Neural cell (in vitro differentiated cells): ENCODE measurements around the gene SNX30. TPM values are rescaled to one million over a fixed set of nuclear protein-coding genes. Genes with fewer than 3 reads are reported as not detected.

Experiments
- H2AFZ ChIP-seq: fragments of 200-600, 300-800 bp; sonication (generic), shearing (Covaris generic); 2 replicates; pipeline ENCODE4 v1.6.0; 2014; ENCODE audit warnings: low read depth, mild to moderate bottlenecking, antibody characterized with exemption, low read length, moderate library complexity
- H3F3A ChIP-seq: fragments of 200-600 bp; shearing (Covaris generic); 2 replicates; pipeline ENCODE4 v1.6.1; 2016; ENCODE audit warnings: mild to moderate bottlenecking, moderate library complexity, mixed read lengths, antibody characterized with exemption, low read length; ENCODE audit not compliant: insufficient read depth, poor library complexity, severe bottlenecking
- H3K27ac ChIP-seq: fragments of 200-600, 300-800 bp; sonication (generic), shearing (Covaris generic); 2 replicates; pipeline ENCODE4 v1.5.1; 2014; ENCODE audit warnings: mild to moderate bottlenecking, low read length, moderate library complexity
- H3K27me3 ChIP-seq: fragments of 300-800, 200-600 bp; sonication (generic), shearing (Covaris generic); 2 replicates; pipeline ENCODE4 v1.6.0; 2014; ENCODE audit warnings: mild to moderate bottlenecking, low read depth, low read length, moderate library complexity; ENCODE audit not compliant: insufficient read depth
- H3K36me3 ChIP-seq: fragments of 300-800, 200-600 bp; sonication (generic), shearing (Covaris generic); 2 replicates; pipeline ENCODE4 v1.5.1; 2014; ENCODE audit warnings: mild to moderate bottlenecking, antibody characterized with exemption, low read length, moderate library complexity; ENCODE audit not compliant: insufficient read depth
- H3K4me2 ChIP-seq: fragments of 300-800, 200-600 bp; sonication (generic), shearing (Covaris generic); 2 replicates; pipeline ENCODE4 v1.6.0; 2014; ENCODE audit warnings: mild to moderate bottlenecking, low read length
- H3K4me3 ChIP-seq: fragments of 300-800, 200-600 bp; sonication (generic), shearing (Covaris generic); 2 replicates; pipeline ENCODE4 v1.5.1; 2014; ENCODE audit warnings: mild to moderate bottlenecking, low read length, moderate library complexity
- H3K79me2 ChIP-seq: fragments of 200-600 bp; shearing (Covaris generic); replicated peaks from 2 replicates; pipeline ENCODE4 v1.6.0; 2014; ENCODE audit warnings: mild to moderate bottlenecking, low read length, moderate library complexity; ENCODE audit not compliant: insufficient read depth
- H3K9ac ChIP-seq: fragments of 300-800, 200-600 bp; sonication (generic), shearing (Covaris generic); 2 replicates; pipeline ENCODE4 v1.6.1; 2016; ENCODE audit warnings: mild to moderate bottlenecking, low read length, mixed read lengths
- H3K9me2 ChIP-seq: fragments of 200-600 bp; shearing (Covaris generic); 2 replicates; pipeline ENCODE4 v1.6.1; 2016; ENCODE audit warnings: mild to moderate bottlenecking, low read length, mixed read lengths; ENCODE audit not compliant: insufficient read depth
- H3K9me3 ChIP-seq: fragments of 200-600, 300-800 bp; sonication (generic), shearing (Covaris generic); 2 replicates; pipeline ENCODE4 v1.6.1; 2016; ENCODE audit warnings: mild to moderate bottlenecking, mixed run types, low read length, moderate library complexity, mixed read lengths
- H4K20me1 ChIP-seq: fragments of 200-600 bp; shearing (Covaris generic); 2 replicates; pipeline ENCODE4 v1.6.1; 2016; ENCODE audit warnings: mild to moderate bottlenecking, mixed run types; ENCODE audit not compliant: insufficient read depth
- EP300 ChIP-seq: fragments of 450-650 bp; conservative IDR thresholded peaks from 2 replicates; pipeline ENCODE4 v1.6.1; 2014; ENCODE audit warnings: antibody characterized with exemption, mild to moderate bottlenecking, moderate library complexity; ENCODE audit not compliant: poor library complexity, severe bottlenecking
- EZH2 ChIP-seq: fragments of 200-600, 300-800 bp; shearing (Covaris generic), sonication (generic); IDR thresholded peaks from 2 replicates; pipeline ENCODE4 v1.6.1; 2014; ENCODE audit warnings: antibody characterized with exemption, low read length, borderline replicate concordance, mild to moderate bottlenecking; ENCODE audit not compliant: insufficient read depth, poor library complexity, severe bottlenecking
- MXI1 ChIP-seq: fragments of 450-650 bp; conservative IDR thresholded peaks from 2 replicates; pipeline ENCODE4 v1.6.1; 2014; ENCODE audit warnings: antibody characterized with exemption, mild to moderate bottlenecking; ENCODE audit not compliant: poor library complexity, severe bottlenecking
- POLR2AphosphoS5 ChIP-seq: IDR thresholded peaks from 2 replicates; pipeline ENCODE4 v1.6.1; 2012
- RAD21 ChIP-seq: fragments of 450-650 bp; conservative IDR thresholded peaks from 2 replicates; pipeline ENCODE4 v1.6.1; 2014; ENCODE audit warnings: antibody characterized with exemption, mild to moderate bottlenecking, moderate library complexity
- SMC3 ChIP-seq: fragments of 450-650 bp; conservative IDR thresholded peaks from 2 replicates; pipeline ENCODE4 v1.6.1; 2014; ENCODE audit warnings: antibody characterized with exemption, mild to moderate bottlenecking, moderate library complexity; ENCODE audit not compliant: poor library complexity
- TAF1 ChIP-seq: IDR thresholded peaks from 2 replicates; pipeline ENCODE4 v1.6.1; 2012; ENCODE audit warnings: low read depth
- polyA plus RNA-seq: library from polyadenylated mRNA; depleted of rRNA; stranded (reverse); fragments of >200 nt; gene quantifications from 2 replicates; pipeline ENCODE4 v1.2.3, GENCODE V29; 2014
- TF ChIP-seq, protein P1 (sequence below): IDR thresholded peaks from 2 replicates; pipeline ENCODE4 v1.6.1; 2012; ENCODE audit warnings: borderline replicate concordance
- TF ChIP-seq, protein P2 (sequence below): fragments of 450-650 bp; IDR thresholded peaks from 2 replicates; pipeline ENCODE4 v1.5.1; 2014; ENCODE audit warnings: antibody characterized with exemption, mild to moderate bottlenecking, moderate library complexity; ENCODE audit not compliant: poor library complexity, severe bottlenecking

SNX30 gene
- polyA plus RNA-seq, 1 donor from 2014 or later = 30.0 TPM

DNA sequence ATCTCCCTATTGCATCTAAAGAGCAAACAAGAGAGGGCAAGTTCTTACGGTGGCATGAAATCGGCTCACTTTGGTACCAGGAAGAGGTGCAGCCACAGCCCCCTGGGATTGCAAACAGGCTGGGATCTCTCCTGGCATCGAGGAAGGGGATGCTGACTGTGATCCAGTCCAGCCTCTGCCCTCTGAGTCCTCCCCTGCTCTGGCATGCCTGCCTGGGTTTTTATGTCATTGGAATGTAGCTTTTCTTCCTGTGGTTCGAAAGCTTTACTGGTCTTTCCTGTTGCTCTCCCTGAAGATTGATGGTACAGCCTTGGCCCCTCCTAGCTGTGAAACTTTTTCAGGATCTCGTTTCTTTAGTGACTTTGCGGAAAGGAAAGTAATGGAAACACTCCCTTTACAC lies 133.5 kb downstream of the SNX30 start:
- no peaks in the 10 kb centered on the region for H3K79me2 ChIP-seq
- no peaks in the 10 kb centered on the region for H3F3A ChIP-seq
- no peaks in the 10 kb centered on the region for H3K9me3 ChIP-seq
- TF ChIP-seq EP300 (no peak), TAF1 (no peak), EZH2 (no peak), POLR2AphosphoS5 (no peak), SMC3 (no peak), MXI1 (no peak), RAD21 (no peak)
- TF ChIP-seq, protein P1, sequence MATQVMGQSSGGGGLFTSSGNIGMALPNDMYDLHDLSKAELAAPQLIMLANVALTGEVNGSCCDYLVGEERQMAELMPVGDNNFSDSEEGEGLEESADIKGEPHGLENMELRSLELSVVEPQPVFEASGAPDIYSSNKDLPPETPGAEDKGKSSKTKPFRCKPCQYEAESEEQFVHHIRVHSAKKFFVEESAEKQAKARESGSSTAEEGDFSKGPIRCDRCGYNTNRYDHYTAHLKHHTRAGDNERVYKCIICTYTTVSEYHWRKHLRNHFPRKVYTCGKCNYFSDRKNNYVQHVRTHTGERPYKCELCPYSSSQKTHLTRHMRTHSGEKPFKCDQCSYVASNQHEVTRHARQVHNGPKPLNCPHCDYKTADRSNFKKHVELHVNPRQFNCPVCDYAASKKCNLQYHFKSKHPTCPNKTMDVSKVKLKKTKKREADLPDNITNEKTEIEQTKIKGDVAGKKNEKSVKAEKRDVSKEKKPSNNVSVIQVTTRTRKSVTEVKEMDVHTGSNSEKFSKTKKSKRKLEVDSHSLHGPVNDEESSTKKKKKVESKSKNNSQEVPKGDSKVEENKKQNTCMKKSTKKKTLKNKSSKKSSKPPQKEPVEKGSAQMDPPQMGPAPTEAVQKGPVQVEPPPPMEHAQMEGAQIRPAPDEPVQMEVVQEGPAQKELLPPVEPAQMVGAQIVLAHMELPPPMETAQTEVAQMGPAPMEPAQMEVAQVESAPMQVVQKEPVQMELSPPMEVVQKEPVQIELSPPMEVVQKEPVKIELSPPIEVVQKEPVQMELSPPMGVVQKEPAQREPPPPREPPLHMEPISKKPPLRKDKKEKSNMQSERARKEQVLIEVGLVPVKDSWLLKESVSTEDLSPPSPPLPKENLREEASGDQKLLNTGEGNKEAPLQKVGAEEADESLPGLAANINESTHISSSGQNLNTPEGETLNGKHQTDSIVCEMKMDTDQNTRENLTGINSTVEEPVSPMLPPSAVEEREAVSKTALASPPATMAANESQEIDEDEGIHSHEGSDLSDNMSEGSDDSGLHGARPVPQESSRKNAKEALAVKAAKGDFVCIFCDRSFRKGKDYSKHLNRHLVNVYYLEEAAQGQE = no peak
- TF ChIP-seq, protein P2, sequence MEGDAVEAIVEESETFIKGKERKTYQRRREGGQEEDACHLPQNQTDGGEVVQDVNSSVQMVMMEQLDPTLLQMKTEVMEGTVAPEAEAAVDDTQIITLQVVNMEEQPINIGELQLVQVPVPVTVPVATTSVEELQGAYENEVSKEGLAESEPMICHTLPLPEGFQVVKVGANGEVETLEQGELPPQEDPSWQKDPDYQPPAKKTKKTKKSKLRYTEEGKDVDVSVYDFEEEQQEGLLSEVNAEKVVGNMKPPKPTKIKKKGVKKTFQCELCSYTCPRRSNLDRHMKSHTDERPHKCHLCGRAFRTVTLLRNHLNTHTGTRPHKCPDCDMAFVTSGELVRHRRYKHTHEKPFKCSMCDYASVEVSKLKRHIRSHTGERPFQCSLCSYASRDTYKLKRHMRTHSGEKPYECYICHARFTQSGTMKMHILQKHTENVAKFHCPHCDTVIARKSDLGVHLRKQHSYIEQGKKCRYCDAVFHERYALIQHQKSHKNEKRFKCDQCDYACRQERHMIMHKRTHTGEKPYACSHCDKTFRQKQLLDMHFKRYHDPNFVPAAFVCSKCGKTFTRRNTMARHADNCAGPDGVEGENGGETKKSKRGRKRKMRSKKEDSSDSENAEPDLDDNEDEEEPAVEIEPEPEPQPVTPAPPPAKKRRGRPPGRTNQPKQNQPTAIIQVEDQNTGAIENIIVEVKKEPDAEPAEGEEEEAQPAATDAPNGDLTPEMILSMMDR = no peak
- no peaks in the 10 kb centered on the region for H3K36me3 ChIP-seq
- H3K27ac ChIP-seq = no peak overlapping the region
- H2AFZ ChIP-seq = no peak overlapping the region
- no peaks in the 10 kb centered on the region for H4K20me1 ChIP-seq
- H3K27me3 ChIP-seq = no peaks in the 10 kb centered on the region
- H3K9me2 ChIP-seq = no peaks in the 10 kb centered on the region
- H3K9ac ChIP-seq = no peak overlapping the region
- H3K4me2 ChIP-seq = no peak overlapping the region
- H3K4me3 ChIP-seq = no peak overlapping the region

DNA sequence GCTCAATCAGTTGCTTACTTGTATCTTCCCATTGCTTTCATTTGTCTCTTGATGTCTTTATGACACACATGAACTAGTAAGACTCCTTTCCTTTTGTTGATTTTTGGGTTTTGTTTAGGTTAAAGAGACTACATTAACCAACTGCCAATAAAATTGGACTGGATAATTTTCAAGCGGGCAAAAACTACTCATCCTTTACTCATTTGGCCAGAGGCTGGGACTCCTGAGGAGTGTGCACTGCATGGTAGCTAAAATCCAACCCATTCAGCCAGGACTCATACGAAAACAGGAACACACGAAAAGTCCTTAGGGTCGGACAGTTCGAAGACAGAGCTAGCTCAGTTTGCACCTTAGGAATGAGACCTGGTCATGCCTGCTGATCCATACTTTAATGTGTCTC lies 134.2 kb downstream of the SNX30 start:
- H3K9me3 ChIP-seq = no peaks in the 10 kb centered on the region

More for the DNA sequence above, 134.2 kb downstream of the SNX30 start:
- H2AFZ ChIP-seq = no peak overlapping the region
- no peak overlapping the region for H3K9ac ChIP-seq
- H3K36me3 ChIP-seq = no peaks in the 10 kb centered on the region
- H3K79me2 ChIP-seq = no peaks in the 10 kb centered on the region
- TF ChIP-seq TAF1 (no peak), MXI1 (no peak), EZH2 (no peak), SMC3 (no peak)
- TF ChIP-seq, protein P1 = no peak
- H3K9me2 ChIP-seq = no peaks in the 10 kb centered on the region
- H3K4me2 ChIP-seq = no peak overlapping the region
- H3F3A ChIP-seq = no peaks in the 10 kb centered on the region
- H4K20me1 ChIP-seq = no peaks in the 10 kb centered on the region
- no peaks in the 10 kb centered on the region for H3K27me3 ChIP-seq
- no peak overlapping the region for H3K27ac ChIP-seq
- no peak overlapping the region for H3K4me3 ChIP-seq
